ENCODE data around the gene DKKL1.

DKKL1 gene

GRCh38 chr19:49391581-49392399, 28.1 kb downstream of the DKKL1 start:
- no peak overlapping the region for H3K4me3 ChIP-seq (ENCODE audit: low read depth, low read length)
- TF ChIP-seq, protein P1, sequence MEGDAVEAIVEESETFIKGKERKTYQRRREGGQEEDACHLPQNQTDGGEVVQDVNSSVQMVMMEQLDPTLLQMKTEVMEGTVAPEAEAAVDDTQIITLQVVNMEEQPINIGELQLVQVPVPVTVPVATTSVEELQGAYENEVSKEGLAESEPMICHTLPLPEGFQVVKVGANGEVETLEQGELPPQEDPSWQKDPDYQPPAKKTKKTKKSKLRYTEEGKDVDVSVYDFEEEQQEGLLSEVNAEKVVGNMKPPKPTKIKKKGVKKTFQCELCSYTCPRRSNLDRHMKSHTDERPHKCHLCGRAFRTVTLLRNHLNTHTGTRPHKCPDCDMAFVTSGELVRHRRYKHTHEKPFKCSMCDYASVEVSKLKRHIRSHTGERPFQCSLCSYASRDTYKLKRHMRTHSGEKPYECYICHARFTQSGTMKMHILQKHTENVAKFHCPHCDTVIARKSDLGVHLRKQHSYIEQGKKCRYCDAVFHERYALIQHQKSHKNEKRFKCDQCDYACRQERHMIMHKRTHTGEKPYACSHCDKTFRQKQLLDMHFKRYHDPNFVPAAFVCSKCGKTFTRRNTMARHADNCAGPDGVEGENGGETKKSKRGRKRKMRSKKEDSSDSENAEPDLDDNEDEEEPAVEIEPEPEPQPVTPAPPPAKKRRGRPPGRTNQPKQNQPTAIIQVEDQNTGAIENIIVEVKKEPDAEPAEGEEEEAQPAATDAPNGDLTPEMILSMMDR (IDR thresholded peaks at IDR 0.05; ENCODE audit: low read depth, low read length): peak; percentile 71

DNA sequence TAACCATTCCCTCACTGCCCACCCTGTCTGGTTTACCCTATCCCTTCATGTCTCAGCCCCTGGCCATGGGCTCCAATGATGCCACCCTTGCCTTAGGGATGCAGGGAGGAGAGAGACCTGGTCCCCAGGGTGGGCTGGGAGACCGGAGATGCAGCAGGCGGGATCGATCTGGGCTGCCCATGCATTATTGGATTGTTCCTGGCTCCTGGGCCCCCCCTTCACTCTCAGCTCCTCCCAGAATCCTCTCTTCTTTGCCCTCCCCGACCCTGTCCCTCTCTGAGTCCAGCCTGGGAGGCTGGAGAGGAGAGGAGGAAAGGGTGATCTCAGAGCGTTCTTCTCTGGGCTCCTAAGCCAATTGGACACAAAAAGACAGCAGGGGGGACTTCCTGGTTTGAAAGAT, 30.2 kb downstream of the DKKL1 start:
- TF ChIP-seq, protein P1 (IDR thresholded peaks at IDR 0.05; ENCODE audit: low read depth, low read length): no peak
- H3K4me3 ChIP-seq (ENCODE audit: low read depth, low read length): no peak overlapping the region

DNA sequence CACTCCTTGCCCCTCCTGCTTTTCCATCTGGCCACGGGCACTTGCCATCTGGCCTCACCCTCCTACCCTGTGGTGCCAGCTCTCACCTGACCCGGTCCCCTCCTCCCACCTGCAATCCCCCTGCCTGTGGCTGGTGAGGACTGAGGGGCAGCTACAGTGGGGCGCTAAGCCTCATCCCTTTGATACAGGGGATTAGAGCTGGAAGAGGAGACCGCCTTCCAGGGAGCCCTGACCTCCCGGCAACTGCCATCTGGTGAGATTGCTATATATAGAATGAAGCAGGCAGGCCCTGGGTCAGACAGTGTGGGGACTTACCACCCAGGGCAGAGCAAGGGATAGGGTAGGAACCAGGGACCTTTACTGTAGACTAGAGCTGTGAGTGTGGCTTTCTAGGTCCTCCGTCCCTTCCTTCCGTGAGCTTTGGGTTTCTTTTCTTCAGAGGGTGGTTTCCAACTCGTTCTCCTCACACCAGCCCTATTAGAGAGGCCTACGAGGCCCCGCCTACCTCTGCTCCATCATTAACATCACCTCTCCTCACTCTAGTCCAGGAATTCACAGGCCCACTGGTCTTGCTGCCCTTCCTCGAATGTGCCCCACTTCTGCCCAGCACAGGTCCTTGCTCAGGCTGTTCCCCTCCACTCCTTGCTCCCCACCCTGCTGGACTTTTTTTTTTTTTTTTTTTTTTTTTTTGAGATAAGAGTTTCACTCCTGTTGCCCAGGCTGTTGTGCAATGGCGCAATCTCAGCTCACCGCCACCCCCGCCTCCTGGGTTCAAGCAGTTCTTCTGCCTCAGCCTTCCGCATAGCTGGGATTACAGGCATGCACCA, 32.1 kb downstream of the DKKL1 start:
- TF ChIP-seq, protein P1 (IDR thresholded peaks at IDR 0.05; ENCODE audit: low read depth, low read length): no peak
- no peak overlapping the region for H3K4me3 ChIP-seq (ENCODE audit: low read depth, low read length)

GRCh38 chr19:49396738-49397505, 33.2 kb downstream of the DKKL1 start:
- H3K4me3 ChIP-seq (ENCODE audit: low read depth, low read length): no peak overlapping the region
- TF ChIP-seq, protein P1 (IDR thresholded peaks at IDR 0.05; ENCODE audit: low read depth, low read length): no peak

- H3K4me3 ChIP-seq (ENCODE audit: low read depth, low read length): no peak overlapping the region
- TF ChIP-seq, protein P1 (IDR thresholded peaks at IDR 0.05; ENCODE audit: low read depth, low read length): no peak
These were observed 34.4 kb downstream of the DKKL1 start for GRCh38 chr19:49398001-49398615.

DNA sequence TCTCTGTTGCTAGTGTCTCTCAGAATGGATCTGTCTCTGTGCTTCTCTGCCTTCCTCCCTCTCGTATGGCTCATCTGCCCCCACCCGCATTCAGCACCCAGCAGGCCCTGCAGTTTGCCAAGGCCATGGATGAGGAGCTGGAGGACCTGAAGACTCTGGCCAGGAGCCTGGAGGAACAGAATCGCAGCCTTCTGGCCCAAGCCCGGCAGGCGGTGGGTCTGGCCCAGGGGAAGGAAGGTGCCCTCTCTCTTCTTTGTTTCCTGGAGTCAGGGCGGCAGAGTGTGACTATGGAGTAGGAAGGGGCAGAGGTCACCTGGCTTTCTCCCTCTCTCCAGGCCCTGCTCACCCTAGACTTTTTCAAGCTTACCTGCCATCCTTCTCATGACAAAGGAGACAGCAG, 35.3 kb downstream of the DKKL1 start:
- no peak overlapping the region for H3K4me3 ChIP-seq (ENCODE audit: low read depth, low read length)
- TF ChIP-seq, protein P1 (IDR thresholded peaks at IDR 0.05; ENCODE audit: low read depth, low read length): no peak
